ENCODE results near the gene ROR2.

Gene ROR2

DNA sequence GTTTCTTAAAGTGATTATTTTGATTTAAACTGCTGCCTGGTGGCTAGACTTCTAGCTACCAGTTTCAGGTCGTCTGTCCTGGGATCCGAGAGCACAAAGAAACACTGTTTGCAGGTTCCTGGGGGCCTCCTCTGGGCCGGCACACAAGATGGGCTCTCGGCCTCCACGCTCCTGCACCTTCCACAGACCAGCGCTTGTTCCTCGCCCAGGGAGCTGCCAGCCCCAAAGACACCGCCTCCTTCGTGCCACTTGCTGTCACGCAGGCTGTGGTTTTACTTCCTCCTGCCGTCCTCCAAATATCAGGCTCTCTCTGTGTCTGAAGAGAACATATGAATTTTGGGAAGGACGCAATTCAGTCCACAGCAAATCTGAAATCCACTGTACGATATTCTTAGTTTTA is 105.8 kb downstream of the ROR2 start:
- in situ Hi-C loops (cut with HindIII; ENCODE audit: low pct_unique_long_range_greater_than_20kb, low sequenced_read_pairs), result no loop called here
- TF ChIP-seq JUND (IDR thresholded peaks at IDR 0.05; ENCODE audit: low read depth), result no peak

DNA sequence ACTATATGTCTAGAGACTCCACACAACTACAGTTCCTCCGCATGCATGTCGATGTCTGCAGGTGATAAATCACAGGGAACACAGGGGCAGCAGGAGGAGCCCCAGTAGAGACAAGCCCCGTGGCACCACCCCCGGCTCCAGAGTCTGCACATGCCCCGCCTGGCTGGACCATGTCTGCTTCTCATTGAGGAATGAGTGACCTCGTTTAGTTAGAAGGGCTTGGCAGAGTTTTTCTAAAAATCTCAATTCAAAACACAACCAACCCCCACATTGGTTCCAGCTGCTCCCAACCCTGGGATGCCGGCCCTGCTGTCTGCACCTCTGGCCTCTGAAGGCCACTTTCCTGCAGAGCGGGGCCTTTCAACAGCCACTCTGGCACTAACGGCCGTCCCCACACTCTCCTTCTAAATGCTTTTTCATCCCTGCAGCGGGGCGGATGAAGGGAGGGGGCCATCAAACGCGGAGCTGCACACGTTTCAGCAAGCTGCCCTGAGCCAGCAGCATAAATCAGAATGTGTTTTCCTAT is 106.3 kb downstream of the ROR2 start:
- in situ Hi-C loops (cut with HindIII; ENCODE audit: low pct_unique_long_range_greater_than_20kb, low sequenced_read_pairs), result no loop called here
- no peak for DNase-seq (ENCODE audit: low read depth in 1 of 2, low spot score in 1 of 2)
- no peak for TF ChIP-seq JUND (IDR thresholded peaks at IDR 0.05; ENCODE audit: low read depth)

More for the DNA sequence above, 105.8 kb downstream of the ROR2 start:
- DNase-seq (ENCODE audit: low read depth in 1 of 2, low spot score in 1 of 2), result no peak

DNA sequence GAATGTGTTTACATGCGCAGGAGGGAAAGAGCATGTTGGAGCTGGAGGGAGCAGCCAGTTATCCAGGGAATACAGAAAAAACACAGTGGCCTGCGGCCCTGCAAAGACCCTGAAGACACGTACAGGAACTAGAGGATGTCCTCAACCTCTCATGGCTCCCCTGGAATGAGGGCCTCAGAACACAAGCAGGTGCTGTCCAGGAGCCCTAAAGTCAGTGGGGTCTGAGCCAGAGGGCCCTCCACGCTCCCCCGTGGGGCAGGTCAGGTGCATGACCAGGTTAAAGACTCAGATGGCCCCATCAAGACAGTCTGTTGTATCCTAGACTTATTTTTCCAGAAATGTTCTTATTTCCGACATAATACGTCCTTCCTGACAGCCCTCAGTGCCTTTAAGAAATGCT is 106.9 kb downstream of the ROR2 start:
- DNase-seq (ENCODE audit: low read depth in 1 of 2, low spot score in 1 of 2), result no peak
- TF ChIP-seq JUND (IDR thresholded peaks at IDR 0.05; ENCODE audit: low read depth), result no peak
- in situ Hi-C loops (cut with HindIII; ENCODE audit: low pct_unique_long_range_greater_than_20kb, low sequenced_read_pairs), result no loop called here

DNA sequence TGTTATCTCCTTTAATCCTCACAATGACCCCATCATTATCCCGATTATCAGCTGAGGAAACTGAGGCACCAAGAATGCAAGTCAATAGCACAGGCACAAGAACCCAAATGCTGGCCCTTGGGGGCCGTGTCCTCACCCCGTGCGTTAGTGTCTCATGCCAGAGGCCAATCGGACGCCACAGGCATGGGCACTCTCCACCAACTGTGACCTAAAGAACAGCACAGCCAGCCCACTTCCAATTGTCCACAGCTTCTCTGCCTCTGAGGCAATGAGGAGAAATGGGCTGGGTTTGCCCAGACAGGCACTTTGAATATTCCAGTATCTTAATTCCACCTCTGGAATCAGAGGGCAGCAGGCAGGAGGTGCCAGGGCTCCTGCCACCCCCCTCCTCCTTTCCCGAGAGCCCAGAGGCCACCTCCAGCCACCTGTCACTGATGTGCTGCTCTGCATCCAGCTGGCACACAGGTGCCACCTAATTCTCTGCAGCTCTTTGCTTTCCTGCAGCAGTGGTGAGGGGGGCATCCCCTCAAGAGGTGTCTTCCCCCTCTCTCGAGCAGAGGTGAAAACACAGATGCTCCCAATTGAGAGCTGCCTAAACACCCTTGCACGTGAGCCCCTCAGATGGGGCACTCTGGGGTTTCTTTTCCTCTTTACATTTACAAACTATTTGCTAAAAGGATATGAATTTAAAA is 107.5 kb downstream of the ROR2 start:
- TF ChIP-seq JUND (IDR thresholded peaks at IDR 0.05; ENCODE audit: low read depth), result no peak
- in situ Hi-C loops (cut with HindIII; ENCODE audit: low pct_unique_long_range_greater_than_20kb, low sequenced_read_pairs), result no loop called here
- DNase-seq (ENCODE audit: low read depth in 1 of 2, low spot score in 1 of 2), result no peak

DNA sequence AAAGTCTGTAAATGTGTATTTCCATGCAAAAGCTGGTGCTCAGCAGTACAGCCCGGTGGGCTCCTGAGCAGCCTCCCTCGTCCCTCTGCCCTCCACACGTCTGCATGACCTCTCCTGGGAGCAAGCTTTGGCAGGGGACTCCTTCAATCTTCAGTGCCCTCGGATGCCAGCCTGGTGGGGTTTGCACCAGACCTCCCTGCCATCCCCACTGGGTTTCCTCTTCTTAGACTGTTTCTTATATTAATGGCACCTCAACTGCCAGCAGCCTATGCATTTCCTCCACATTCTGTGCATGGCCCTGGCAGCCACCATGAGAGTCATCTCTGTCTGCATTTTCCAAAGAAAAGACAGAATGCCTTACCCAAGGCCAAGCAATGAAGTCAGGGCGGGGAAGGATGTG is 108.4 kb downstream of the ROR2 start:
- DNase-seq (ENCODE audit: low read depth in 1 of 2, low spot score in 1 of 2), result no peak
- TF ChIP-seq JUND (IDR thresholded peaks at IDR 0.05; ENCODE audit: low read depth), result no peak
- in situ Hi-C loops (cut with HindIII; ENCODE audit: low pct_unique_long_range_greater_than_20kb, low sequenced_read_pairs), result no loop called here

DNA sequence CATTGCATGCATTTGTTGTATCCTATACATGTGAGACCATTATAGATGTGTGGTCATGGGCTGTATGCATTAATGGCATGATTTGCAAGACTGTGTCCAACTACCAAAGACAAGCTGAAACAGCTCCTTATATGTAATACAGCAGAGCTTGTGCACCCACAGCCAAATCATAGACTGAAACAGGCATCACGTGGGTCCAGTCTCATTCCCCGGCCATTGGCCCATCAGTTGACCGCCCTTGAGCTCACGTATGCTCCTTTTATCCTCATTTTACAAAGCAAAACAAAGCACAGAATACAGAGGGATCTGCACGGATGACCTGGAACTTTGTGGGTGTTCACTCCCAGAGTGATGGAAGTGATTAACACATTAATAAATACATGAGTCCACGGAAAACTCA is 109.1 kb downstream of the ROR2 start:
- in situ Hi-C loops (cut with HindIII; ENCODE audit: low pct_unique_long_range_greater_than_20kb, low sequenced_read_pairs), result no loop called here
- TF ChIP-seq JUND (IDR thresholded peaks at IDR 0.05; ENCODE audit: low read depth), result no peak
- DNase-seq (ENCODE audit: low read depth in 1 of 2, low spot score in 1 of 2), result no peak

DNA sequence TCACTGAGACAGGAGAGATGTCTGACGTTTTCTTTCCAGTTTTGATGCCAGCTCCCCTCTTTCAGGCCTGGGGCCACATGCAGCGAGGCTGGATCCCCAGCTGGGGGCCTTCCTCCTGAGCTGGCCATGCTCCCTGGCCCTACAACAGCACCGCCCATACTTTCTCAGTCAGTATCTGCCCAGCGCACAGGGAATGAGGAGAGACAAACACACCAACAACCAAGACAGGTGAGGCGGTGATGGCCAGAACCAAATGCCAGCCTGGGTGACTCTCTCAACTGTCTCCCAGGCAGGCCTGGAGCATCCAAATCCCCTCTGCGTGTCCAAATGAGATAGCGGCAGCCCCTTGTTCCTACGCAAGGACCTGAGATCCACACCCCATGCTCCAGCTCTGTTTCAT is 109.6 kb downstream of the ROR2 start:
- in situ Hi-C loops (cut with HindIII; ENCODE audit: low pct_unique_long_range_greater_than_20kb, low sequenced_read_pairs), result no loop called here
- DNase-seq (ENCODE audit: low read depth in 1 of 2, low spot score in 1 of 2), result no peak
- TF ChIP-seq JUND (IDR thresholded peaks at IDR 0.05; ENCODE audit: low read depth), result no peak

DNA sequence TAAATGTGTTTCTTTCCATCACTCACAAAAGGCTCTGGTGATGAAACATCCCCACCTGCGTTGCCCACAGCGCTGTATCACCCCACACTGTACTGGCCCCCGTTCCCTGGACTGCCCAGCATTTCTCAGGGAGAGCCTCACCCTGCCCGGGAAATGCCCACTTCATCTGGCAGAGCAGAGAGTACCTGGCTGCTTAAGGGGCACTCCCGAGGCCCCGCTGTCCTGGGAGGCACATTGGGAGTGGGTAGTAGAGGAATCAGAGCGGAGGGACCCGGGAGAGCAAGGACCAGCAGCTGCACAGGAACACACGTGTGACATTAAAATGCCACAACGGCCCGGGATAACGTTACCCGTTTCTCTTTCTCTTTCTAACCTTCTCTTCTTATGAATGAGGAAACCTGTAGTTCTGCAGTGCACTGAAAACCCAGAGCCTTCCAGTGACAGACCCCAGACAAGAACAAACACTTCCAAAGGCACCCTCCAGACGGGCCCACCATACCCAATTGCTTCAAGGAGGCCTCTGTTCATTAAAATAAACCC is 110.0 kb downstream of the ROR2 start:
- in situ Hi-C loops (cut with HindIII; ENCODE audit: low pct_unique_long_range_greater_than_20kb, low sequenced_read_pairs), result no loop called here
- no peak for DNase-seq (ENCODE audit: low read depth in 1 of 2, low spot score in 1 of 2)

DNA sequence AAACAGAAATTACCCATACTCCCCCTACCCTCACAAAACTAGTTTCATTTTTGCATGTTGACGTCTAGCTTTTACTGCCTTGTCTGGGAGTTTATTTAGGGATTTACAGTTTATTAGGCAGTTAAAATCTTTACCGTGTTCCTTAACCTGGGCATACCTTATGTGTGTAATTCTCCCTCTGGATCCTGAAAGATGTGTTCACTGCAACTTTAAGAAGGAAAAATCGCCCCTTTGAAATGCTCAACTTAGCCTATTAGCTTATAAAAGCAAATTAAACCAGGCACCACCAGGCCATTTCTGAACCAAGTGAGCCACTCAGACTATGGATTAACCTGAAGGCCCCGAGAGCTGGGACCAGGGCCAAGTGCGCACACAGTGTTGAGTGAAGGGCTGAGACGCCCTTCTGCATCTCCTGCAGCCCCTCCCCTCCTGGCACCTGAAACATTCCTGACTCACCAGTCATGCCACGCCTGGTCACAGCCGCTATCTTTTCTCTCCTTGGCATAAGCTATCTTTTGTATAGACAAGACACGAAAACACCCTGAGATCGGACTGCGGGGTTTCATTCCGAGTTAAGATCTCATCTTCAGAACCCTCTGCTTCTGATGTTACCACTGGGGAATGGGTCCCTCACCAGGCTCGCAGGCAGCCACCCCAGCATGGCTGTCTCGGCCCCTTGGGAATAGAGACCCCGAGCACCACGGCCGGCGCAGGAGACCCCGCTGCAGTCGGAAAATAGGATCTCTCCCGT is 111.9 kb downstream of the ROR2 start:
- in situ Hi-C loops (cut with HindIII; ENCODE audit: low pct_unique_long_range_greater_than_20kb, low sequenced_read_pairs), result no loop called here
- peak; percentile 31 to 50 for DNase-seq (ENCODE audit: low read depth in 1 of 2, low spot score in 1 of 2)
- peak; percentile 21; the same call in 1 of the 2 replicates for TF ChIP-seq JUND (IDR thresholded peaks at IDR 0.05; ENCODE audit: low read depth)

More for the DNA sequence above, 110.0 kb downstream of the ROR2 start:
- TF ChIP-seq JUND (IDR thresholded peaks at IDR 0.05; ENCODE audit: low read depth), result no peak

DNA sequence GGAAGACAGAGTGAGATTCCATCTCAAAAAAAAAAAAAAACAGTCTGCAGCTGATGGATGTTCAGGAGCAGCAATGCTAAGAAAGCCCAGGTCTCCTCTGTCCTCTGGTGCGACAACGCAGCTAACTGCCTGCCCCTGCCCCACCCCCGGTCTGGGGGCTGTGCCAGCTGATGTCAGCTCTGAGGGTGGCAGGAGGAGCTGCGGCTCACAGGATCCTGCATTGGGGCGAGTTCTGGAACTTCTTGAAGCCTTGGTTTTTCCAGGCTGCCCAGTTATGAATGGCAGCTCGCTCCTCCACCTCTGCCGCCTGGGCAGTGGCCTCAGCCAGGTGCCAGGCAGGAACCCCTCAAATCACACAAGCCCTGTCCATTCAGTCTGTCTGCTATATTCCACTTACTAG is 113.5 kb downstream of the ROR2 start:
- in situ Hi-C loops (cut with HindIII; ENCODE audit: low pct_unique_long_range_greater_than_20kb, low sequenced_read_pairs), result no loop called here
- TF ChIP-seq JUND (IDR thresholded peaks at IDR 0.05; ENCODE audit: low read depth), result no peak
- no peak for DNase-seq (ENCODE audit: low read depth in 1 of 2, low spot score in 1 of 2)

DNA sequence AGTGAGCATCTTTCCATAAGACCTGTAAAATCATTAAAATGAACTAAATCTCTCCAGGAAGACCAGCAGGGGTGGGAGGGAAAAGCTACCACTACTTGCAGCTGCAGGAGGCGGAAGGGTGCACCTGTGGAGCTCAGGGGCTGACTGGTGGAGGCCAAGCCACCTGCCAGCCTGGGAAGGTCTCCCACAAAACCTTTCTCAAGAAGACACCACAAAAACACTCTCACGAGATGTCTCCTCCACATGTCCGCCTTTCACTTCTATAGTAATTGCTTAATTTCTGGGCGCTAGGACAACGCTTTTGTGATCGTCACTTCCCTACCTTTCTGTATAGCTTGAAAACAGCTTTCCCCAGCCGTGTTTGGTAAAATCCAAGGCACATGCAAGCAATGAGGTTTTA is 114.4 kb downstream of the ROR2 start:
- in situ Hi-C loops (cut with HindIII; ENCODE audit: low pct_unique_long_range_greater_than_20kb, low sequenced_read_pairs), result no loop called here
- DNase-seq (ENCODE audit: low read depth in 1 of 2, low spot score in 1 of 2), result no peak
- TF ChIP-seq JUND (IDR thresholded peaks at IDR 0.05; ENCODE audit: low read depth), result no peak

DNA sequence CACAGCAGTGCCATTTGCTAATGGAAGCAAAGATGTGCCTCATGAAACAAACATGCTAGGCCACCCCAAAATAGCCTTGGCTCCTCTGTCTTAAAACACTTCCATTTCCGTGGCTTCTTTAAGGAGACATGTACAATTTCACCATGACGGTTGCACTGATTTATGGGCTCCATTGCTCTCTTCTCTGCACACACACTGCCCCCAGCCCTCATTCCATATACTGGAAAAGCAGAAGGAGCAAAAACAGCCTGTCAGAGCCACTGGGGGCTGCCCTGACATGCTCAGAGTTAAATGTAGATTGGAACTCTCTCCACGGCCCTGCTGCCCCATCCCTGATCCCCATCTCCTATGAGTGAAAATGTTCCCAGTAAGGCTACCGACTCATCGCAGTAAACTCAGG is 114.8 kb downstream of the ROR2 start:
- TF ChIP-seq JUND (IDR thresholded peaks at IDR 0.05; ENCODE audit: low read depth), result no peak
- in situ Hi-C loops (cut with HindIII; ENCODE audit: low pct_unique_long_range_greater_than_20kb, low sequenced_read_pairs), result no loop called here
- no peak for DNase-seq (ENCODE audit: low read depth in 1 of 2, low spot score in 1 of 2)

DNA sequence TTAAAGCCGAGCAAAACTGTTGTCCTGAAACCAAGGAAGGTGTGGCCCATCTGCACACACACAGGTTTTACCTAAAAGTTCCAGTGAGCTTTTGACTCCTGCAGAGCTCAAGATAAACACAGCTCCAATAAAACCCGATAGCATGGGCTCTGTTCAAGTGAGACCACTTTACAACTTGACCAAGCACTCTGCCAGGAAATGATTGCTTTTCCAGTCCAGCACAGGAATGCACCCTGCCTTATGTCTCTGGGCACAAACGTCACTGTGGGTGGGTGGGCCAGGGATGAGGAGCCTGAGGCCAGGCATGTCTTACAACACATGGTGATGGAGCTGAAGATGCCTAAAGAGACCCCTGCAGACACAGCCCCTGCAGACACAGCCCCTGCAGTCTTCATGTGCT is 115.3 kb downstream of the ROR2 start:
- TF ChIP-seq JUND (IDR thresholded peaks at IDR 0.05; ENCODE audit: low read depth), result no peak
- in situ Hi-C loops (cut with HindIII; ENCODE audit: low pct_unique_long_range_greater_than_20kb, low sequenced_read_pairs), result no loop called here
- no peak for DNase-seq (ENCODE audit: low read depth in 1 of 2, low spot score in 1 of 2)

Measured in T47D (cell line).